ENCODE measurements around the gene UNC5A. TPM values are rescaled to one million over a fixed set of nuclear protein-coding genes. Genes with fewer than 3 reads are reported as not detected.

Gene UNC5A
- total and polyA plus RNA-seq, 9 of the 15 experiments (the other 6 are each of a cell fraction or from before 2014, with no cell fraction given): not detected

GRCh38 chr5:176837707-176838115 lies 27.4 kb downstream of the UNC5A start (continued):
- no peak for TF ChIP-seq CCAR2 (IDR thresholded peaks at IDR 0.05; ENCODE audit: low read depth, low read length)
- TF ChIP-seq MEF2A (IDR thresholded peaks at IDR 0.05; ENCODE audit: control insufficient read depth, low read depth, low read length): no peak
- peak; percentile 99 for TF ChIP-seq ZNF609 (CRISPR knock-in tag; IDR thresholded peaks at IDR 0.05; ENCODE audit: borderline replicate concordance)
- TF ChIP-seq ZFP1 (CRISPR knock-in tag; IDR thresholded peaks at IDR 0.05): no peak
- peak; percentile 96 for TF ChIP-seq NKRF (IDR thresholded peaks at IDR 0.05; ENCODE audit: borderline replicate concordance)
- TF ChIP-seq CREB3 (tag; conservative IDR thresholded peaks at IDR 0.05; ENCODE audit: low read depth): peak; percentile 90
- TF ChIP-seq JUNB (CRISPR knock-in tag; conservative IDR thresholded peaks at IDR 0.05): no peak
- TF ChIP-seq TBP (optimal IDR thresholded peaks at IDR 0.05; ENCODE audit: low read depth, low read length): peak; percentile 21
- peak; percentile 96 for TF ChIP-seq ZNF263 (CRISPR knock-in tag; IDR thresholded peaks at IDR 0.05; ENCODE audit: borderline replicate concordance)
- TF ChIP-seq E4F1 (CRISPR knock-in tag; IDR thresholded peaks at IDR 0.05; ENCODE audit: borderline replicate concordance): no peak
- no peak for TF ChIP-seq ELF1 (tag; IDR thresholded peaks at IDR 0.05)
- no peak for TF ChIP-seq DNMT1 (IDR thresholded peaks at IDR 0.05)
- no peak for TF ChIP-seq CHD4 (IDR thresholded peaks at IDR 0.05; ENCODE audit: insufficient read depth, insufficient replicate concordance, low read depth, low read length, poor library complexity, severe bottlenecking)
- TF ChIP-seq ETV5 (CRISPR knock-in tag; IDR thresholded peaks at IDR 0.05; ENCODE audit: low read depth): peak; percentile 97
- TF ChIP-seq BRD9 (IDR thresholded peaks at IDR 0.05; ENCODE audit: low read depth, partially characterized antibody): no peak
- no peak for TF ChIP-seq U2AF2 (optimal IDR thresholded peaks at IDR 0.05; ENCODE audit: low read depth, low read length)
- peak; percentile 10 for TF ChIP-seq ZFP36 (IDR thresholded peaks at IDR 0.05; ENCODE audit: low read depth, low read length, partially characterized antibody)
- peak; percentile 95 for TF ChIP-seq NR2C2 (CRISPR knock-in tag; IDR thresholded peaks at IDR 0.05)
- TF ChIP-seq NR2C2 (tag; IDR thresholded peaks at IDR 0.05): no peak
